HG02981 (cell line): ENCODE data around the gene CABP1.
"Not testable (repeated sequence)": the region's sequence is repeated elsewhere in the genome, so short reads cannot be mapped to it uniquely, and the experiment has no call there.

ENCODE experiments used
- ATAC-seq: cut with Tn5 transposase; IDR thresholded peaks from one replicate; pipeline ENCODE4 v1.9.1; 2021; ENCODE audit warnings: mild to moderate bottlenecking, moderate library complexity; ENCODE audit not compliant: unreplicated experiment

CABP1 gene

DNA sequence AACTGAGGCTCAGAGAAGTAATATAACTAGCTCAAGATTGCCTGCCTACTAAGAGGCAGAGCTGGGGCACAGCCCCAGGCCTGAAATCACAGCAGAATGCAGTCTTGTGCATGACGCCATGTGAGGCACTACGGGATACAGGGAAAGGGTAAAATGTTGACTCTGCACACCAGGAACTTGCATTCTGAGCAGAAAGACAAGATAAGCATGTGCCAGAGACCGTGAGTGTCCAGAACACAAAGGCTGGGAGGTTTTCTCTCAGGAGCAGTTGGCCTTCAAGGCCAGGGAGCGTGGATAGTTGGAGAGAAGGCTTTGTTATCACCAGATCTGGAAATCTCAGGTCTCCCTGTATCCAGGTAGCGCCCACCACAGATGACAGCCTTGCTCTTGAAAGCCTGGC lies 23.3 kb downstream of the CABP1 start:
- ATAC-seq = no peak

DNA sequence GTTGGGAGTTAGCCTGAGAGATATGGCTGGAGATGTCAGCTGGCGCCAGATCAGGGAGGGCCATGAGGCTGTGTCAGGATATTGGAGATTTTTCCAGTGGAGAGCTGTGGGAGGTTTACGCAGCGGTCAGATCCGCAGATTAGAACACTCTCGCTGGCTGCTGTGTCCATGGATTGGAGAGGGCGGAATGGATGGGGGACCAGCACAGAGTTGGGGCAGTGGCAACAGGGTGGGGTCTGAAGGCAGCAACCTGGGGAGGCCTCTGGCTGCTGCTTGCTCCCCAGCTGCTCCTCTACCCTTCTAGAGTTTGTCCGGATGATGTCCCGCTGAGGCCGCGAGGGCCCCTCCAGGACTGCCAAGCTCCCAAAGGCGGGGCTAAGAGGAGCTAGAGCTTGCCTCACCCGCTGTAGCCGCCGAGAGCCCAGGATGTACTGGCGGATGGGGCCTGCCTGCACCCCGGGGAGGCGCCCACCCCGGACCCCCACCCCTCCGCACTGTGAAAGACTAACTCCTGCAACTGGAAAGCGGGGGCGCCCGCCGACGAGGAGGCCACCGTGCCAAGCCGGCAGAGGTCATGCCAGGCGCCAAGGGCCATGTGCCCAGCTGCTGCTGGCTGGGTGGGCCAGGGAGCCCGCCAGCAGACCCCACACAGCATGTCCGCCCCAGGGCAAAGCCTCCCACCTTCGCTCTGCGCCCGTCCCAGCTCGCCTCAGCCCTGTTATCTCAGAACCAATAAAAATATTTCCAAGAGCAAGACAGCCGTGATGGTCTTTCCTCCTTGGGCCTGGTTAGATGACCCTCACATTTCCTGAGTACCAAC lies 26.4 kb downstream of the CABP1 start:
- ATAC-seq = no peak

DNA sequence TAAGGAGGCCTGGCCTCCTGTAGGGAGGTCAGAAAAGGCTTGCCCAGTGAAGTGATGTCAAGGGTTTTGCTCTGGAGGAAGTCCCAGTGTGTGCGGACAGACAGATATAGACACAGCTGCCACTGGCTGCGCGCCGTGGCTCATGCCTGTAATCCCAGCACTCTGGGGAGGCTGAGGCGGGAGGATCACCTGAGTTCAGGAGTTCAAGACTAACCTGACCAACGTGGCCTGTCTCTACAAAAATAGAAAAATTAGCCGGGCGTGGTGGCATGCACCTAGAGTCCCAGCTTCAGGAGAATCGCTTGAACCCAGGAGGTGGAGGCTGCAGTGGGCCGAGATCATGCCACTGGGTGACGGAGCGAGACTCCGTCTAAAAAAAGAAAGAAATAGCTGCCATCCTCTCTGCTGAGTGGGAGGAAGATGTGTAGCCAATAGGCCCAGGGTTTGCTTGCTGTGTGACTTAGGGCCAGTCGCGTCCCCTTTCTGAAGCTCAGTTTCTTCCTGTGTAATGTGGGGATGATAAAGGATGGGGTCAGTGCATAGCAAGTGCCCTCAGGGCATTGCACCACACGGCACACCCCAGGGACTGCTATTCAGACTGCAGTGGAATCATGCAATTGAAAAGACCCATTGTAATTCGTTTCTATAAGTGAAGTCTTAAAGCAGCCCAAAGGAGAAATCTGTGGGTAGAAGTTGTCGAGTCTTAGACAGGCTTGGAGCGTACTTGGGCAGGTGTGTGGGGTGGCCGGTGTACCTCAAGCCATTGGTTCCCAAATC lies 27.9 kb downstream of the CABP1 start:
- ATAC-seq = no peak

DNA sequence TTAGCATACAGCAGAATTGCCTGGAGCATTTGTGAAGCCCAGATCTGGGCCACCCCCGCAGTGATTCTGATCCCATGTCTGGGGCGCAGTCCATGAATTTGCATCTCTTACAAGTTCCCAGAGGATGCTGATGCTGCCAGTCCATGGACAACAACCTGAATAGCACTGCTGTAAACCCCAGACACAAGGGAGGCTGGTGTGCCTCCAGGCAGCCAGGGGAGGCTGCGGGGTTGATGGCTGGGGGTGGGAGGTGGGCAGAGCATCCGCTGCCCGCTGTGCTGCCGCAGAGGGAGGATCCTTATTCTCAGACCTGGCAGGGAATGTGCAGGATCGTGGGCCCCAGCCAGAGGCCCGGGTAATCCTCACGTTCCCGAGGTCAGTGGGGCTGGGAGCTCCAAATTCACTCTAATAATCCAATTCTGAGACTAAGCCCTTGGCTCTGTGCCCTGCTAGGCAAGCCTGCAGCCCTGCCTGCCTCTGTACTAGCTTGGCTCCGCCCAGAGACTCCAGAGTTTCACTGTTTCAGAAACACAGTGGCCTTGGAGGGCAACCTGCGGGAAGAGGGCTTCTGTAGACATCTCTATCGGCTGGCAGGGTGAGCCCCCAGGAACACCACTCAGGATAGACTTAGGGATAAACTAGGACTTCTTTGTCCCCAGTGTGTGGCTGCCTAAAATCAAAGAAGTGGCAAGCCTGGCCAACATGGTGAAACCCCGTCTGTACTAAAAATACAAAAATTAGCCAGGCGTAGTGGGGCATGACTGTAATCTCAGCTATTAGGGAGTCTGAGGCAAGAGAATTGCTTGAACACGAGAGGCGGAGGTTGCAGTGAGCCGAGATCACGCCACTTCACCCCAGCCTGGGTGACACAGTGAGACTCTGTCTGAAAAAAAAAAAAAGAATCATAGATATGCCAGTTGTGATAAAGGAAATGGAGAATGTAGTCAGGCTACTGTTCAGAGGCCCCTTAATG lies 28.7 kb downstream of the CABP1 start:
- ATAC-seq = no peak

DNA sequence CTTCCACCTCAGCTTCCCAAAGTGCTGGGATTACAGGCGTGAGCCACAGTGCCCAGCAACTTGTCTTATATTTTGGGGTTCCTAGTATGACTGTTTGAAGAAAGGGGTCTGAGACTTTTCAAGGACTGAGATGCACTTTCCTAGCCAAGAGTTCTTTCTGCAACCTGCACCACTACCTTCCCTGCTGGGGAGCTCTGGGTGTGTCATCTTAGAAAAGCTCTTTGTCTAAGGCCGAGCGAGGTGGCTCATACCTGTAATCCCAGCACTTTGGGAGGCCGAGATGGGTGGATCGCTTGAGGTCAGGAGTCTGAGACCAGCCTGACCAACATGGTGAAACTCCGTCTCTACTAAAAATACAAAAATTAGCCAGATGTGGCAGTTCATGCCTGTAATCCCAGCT lies 29.8 kb downstream of the CABP1 start:
- not testable (repeated sequence) for ATAC-seq

DNA sequence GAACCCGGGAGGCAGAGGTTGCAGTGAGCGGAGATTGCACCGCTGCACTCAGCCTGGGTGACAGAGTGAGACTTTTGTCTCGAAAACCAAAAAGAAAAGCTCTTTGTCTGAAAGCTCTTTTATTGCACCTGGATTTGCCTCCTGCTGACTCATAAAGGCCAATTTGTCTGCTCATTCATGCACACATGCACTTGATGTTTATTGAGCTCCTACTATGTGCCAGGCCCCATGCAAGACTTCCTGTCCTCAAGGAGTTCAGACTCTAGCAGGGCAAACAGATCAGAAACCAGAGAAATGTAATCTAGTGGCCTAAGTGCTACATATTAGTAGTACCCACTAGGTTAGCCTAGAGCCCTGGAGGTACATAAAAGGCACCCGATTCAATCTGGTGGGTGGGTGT lies 30.2 kb downstream of the CABP1 start:
- no peak for ATAC-seq

DNA sequence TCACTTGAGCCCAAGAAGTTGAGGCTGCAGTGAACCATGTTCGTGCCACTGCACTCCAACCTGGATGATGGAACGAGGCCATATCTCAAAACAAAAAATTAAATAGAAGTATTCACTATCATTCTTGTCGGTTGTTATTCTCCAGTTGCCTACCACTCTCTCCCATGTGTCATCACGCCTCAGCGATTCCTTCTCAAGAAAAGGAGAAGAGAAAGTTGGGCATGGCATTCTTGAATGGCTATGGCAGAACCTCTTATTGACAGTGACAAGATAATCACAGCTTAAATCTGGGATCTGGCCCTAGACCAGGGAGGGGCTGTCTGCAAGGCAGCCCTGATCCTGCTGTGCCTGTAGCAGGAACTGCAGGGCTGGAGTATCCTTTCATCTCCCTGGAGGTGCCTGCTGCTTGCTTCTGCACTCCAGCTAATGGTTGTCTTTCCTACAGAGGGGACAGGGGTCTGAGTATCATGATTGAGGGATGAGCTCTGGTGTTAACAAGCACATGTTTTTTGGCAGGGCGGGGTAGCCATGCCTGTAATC lies 33.7 kb downstream of the CABP1 start:
- no peak for ATAC-seq

DNA sequence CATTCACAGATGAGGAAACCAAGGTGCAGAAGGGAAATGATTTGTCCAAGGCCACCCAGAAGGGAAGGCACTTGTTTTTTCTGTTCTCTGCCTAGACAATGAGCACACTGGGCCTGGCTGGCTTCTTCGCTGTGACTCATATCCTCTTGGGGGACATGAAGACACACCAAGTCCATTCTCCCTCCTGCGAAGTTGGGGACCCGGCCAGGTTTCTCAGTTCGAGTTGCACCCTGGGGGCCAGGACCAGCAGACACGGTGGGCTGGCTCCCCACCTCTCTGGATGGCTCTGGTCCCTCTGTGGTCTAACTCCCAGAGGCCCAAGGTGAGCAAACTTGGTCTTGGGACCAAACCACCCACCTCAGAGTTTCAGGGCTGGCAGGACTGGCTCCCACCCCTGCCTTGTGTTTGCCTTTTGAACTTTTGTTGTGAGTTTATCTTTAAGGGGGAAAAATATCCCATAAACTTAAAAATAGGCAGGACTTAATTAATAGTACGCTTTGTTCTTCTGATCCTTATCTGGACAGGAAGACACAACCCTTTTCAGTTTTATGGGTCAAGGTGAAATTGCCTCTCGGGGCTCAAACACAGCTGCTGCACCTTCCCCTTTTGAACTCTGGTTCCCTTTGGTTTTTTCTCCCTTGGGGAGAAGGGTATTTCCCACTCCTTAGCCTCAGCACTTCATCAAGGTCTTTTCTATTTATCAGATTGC lies 37.5 kb downstream of the CABP1 start:
- peak; percentile 51 for ATAC-seq

DNA sequence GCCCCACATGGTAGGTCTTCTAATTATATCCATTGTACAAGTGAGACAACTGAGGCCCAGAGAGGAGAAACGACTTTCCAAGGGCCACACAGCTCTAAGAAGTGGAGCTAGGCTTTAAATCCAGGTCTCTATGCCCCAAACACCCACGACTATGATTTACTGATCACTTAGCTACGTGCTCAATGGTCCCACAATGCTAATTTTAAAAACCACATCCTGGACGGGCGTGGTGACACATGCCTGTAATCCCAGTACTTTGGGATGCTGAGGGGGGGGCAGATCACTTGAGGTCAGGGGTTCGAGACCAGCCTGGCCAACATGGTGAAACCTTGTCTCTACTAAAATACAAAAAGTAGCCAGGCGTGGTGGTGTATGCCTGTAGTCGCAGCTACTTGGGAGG lies 38.1 kb downstream of the CABP1 start:
- ATAC-seq = peak; percentile 4

DNA sequence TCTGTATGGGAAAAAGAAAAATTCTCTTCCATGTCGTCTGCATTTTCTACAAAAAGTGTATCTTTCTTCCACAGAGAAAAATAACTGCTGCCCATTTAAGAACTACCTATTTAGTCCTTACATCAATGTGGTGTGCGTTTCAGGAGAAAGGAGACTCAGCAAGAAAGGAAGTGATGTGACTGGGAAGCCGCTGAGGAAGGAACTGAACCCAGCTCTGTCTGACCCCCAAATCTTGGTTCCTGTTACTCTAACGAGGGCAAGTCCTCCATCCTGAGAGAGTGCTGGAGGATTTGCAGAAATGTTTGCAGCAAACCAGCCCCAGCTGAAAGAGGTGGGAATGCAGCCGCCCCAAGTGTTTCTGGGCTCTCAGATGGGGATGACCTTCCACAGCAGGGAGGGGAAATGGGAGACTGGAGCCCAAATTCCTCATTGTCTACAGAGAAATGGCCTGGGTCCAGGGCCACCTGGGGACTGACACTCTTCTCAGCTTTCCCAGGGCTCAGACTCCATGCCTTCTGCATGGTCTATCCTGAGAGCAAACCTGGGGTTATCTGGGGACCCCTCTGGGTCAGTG lies 39.8 kb downstream of the CABP1 start:
- no peak for ATAC-seq

DNA sequence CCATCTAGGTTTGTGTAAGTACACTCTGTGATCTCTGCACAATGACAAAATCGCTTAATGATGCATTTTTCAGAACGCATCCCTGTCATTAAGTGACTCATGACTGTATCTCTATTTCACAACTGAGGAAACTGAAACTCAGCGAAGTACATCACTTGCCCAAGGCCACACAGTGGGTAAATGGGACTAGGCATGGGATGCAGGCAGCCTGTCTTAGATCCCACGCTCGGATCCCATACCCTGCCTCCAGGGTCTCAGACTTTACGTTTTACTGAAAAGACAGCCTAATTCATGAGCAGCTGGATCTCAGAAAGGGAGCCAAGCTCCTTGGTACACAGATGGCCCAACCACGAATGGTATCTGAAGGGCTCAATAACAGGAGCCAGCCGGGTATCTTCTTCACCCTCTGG lies 44.1 kb downstream of the CABP1 start:
- no peak for ATAC-seq

DNA sequence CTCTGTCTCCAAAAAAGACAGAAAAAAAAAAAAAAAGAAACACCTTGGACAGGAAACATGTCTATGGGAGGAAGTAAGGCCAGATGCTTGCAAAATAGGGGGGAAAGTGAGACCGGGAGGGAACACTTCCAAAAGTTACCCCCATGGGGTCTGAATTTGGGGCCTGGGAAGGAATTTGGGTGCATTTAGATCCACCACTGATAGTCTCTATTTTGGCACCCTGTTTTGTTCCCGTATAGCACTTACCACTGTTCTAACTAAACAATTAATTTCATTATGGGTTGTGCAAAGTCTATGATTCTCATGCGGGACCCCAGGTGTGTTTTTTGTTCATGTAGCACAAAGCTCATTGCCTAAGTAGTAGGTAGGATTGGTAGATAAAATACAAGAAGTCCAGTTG lies 45.1 kb downstream of the CABP1 start:
- no peak for ATAC-seq

DNA sequence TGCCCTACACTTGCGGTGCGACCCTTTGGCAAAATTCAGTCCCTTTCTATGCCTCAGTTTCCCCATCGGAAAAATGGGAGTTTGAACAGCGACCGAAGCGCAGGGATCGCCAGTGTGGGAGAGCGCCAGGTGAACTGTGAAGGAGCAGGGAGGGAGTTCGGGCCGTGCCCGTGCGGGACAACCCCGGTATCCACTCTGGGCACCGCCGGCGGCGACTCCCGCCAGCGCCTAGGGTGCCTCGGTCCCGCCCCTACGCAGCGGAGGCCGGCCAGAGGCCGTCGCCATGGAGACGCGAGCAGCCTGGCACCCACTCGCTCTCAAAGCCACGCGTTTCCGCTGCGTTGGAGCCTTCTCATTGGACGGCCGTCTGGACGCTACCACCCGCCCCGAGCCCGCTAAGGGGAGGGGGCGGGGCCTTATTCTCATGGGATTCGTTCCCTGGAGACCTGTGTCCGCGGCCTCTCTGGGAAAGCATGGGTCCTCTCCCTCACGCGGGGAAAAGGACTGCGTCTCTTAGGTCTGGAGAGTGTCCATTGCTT lies 45.8 kb downstream of the CABP1 start:
- ATAC-seq = peak; percentile 67

DNA sequence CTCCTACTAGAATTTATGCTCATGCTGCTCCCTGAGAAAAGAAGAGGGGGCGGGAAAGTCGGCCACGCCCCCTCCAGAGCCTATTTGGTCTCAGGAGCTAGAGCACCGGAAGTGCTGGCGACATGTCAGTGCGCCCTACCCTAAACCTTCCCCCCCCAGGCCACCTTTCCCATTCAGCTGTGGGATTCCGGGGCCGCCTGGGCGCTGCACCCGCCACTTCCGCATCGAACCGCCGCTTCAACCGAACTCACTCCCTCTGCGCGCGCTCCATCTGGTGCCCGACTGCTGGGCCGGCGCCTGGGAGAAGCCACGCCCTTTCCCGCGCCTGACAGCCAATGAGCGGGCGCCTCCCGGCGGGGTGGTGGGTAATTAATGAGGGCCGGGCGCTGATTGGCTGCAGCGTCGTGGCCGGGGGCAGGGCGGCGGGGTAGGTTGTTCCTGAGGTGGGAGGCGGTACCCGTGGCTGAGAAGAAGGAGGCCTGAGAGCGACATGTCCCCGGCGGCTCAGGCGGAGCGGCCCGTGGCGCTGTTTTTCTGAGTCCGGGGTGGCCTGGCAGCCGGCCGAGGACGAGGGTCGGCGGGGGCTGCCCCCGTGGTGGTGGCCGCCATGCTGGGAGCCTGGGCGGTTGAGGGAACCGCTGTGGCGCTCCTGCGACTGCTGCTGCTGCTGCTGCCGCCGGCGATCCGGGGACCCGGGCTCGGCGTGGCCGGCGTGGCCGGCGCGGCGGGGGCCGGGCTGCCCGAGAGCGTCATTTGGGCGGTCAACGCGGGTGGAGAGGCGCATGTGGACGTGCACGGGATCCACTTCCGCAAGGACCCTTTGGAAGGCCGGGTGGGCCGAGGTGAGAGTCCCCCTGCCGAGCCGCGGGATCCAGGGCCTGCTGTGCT lies 46.5 kb downstream of the CABP1 start, which contains the start of gene MLEC:
TSS of gene MLEC (plus strand) at position 460 of the 888 bp plus-strand sequence. CDS start at position 608, 148 bp downstream.
- ATAC-seq = peak; percentile 55

DNA sequence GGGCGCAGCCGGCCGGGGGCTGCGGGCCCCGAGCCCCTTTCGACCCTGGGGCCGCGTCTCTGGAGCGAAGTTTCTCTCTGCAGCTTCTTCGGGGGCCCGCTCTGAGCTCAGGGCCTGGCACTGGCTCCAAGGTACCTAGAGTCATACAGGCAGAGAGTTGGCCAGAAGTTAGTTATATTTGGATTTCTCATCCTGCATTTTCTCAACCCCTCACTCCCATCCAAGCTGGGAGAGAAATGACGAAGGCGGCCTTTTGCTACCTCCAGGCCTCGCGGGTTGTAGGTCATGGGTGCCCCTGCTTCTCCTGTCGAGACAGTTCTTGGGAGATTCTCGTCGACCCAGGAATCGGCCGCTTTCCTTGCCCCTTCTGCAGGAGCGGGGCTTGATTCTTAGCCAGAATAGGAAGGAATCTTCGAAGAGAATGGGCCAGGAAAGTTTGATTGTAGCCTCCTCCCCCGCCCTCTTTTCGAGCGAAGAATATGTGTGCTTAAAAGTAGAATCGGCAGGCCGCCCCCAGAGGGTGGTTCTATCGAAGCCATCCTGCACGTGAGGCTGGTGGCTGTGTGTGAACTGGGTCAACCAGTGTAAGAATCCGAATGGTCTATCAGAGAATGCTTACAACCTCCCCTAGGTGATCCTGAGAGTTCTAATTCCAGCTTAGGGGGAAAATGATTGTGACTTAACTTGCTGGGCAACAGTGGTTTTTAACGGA lies 47.3 kb downstream of the CABP1 start:
- ATAC-seq = no peak

DNA sequence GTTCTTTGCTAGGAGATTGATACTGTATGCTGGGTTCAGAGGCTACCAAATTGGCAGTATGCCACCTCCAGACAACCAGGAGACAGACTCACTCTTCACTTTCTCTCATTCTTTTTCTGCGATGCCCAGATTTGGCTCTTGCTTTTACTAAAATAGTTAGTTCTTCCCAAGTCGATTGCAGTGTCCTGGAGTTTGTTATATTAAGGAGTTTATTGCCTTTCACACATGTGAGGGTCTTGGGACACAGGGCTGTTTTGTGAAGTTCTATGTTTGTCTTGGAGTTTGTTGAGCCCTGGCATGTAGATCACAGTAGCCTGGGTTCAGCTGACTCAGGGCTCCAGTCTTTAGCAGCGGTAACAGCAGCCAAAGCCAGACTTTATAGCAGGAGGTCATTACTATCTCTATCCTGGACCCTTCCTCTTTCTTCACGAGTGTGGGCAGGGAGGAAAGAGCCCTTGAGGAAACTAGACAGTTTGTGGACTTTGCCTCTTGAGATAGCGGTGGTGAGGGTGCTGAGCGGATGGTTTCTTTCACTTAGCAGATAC lies 48.2 kb downstream of the CABP1 start:
- no peak for ATAC-seq

DNA sequence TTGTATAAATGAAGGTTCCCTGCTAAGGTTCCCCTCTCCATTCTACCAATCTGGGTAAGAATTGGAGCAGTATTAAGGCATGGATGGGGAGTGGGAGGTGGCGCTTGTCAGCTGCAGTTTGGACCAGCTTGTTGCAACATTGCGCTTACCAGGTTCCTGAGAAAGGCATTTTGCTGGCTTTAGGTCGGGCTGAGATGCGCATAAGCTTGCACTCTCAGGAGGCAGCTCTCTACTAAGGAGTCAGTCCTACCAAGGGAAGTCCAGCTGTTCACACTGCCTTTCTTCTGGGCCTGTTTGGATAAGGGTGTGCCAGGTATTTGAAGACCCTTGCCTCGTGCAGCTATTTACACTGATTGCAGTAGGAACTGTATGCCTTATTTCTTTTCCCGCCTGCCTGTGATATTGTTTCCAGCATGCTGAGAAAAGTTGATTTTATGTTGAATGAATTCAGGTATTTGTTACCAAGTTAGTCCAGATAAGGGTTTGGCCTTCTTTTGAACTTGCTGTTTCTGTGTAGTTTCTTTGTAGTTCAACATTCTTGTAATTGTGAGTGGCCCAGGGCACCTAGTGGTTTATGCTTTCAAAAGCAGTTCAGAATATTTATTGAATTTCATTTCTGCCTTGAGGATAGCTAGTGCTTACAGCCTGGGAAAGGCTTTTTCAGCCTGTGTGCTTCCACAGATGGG lies 49.1 kb downstream of the CABP1 start:
- no peak for ATAC-seq
